GM23248 (cell line): ENCODE results near the gene C1QTNF1. TPM values are rescaled to one million over a fixed set of nuclear protein-coding genes. Genes with fewer than 3 reads are reported as not detected.

Experiments used
- DNase-seq: peaks from one replicate; pipeline ENCODE4 v3.0.0-alpha.2; 2015
- H2AFZ ChIP-seq: fragments of 200-600 bp; sonication (generic); 2 replicates; pipeline ENCODE4 v1.6.1; 2016; ENCODE audit warnings: antibody characterized with exemption
- H3F3A ChIP-seq: fragments of 200-600 bp; sonication (generic); 2 replicates; pipeline ENCODE4 v1.6.1; 2016; ENCODE audit warnings: mild to moderate bottlenecking, antibody characterized with exemption, mixed run types; ENCODE audit not compliant: insufficient read depth
- H3K27ac ChIP-seq: fragments of 200-600 bp; sonication (generic); 2 replicates; pipeline ENCODE4 v1.5.1; 2016; ENCODE audit warnings: mild to moderate bottlenecking
- H3K27me3 ChIP-seq: fragments of 200-600 bp; sonication (generic); replicated peaks from 2 replicates; pipeline ENCODE4 v1.6.1; 2016; ENCODE audit warnings: mild to moderate bottlenecking; ENCODE audit not compliant: insufficient read depth
- H3K36me3 ChIP-seq: fragments of 200-600 bp; sonication (generic); 2 replicates; pipeline ENCODE4 v1.6.1; 2016; ENCODE audit warnings: low read depth, mild to moderate bottlenecking
- H3K4me1 ChIP-seq: fragments of 200-600 bp; sonication (generic); 2 replicates; pipeline ENCODE4 v1.6.1; 2016; ENCODE audit warnings: mild to moderate bottlenecking; ENCODE audit not compliant: insufficient read depth
- H3K4me2 ChIP-seq: fragments of 200-600 bp; sonication (generic); one replicate; pipeline ENCODE4 v1.6.1; 2016; ENCODE audit warnings: mild to moderate bottlenecking; ENCODE audit not compliant: unreplicated experiment
- H3K4me3 ChIP-seq: fragments of 200-600 bp; sonication (generic); 2 replicates; pipeline ENCODE4 v1.5.1; 2016; ENCODE audit warnings: mild to moderate bottlenecking
- H3K79me2 ChIP-seq: fragments of 200-600 bp; sonication (generic); 2 replicates; pipeline ENCODE4 v1.6.1; 2016; ENCODE audit warnings: mild to moderate bottlenecking; ENCODE audit not compliant: insufficient read depth
- H3K9ac ChIP-seq: fragments of 200-600 bp; sonication (generic); 2 replicates; pipeline ENCODE4 v1.6.1; 2016; ENCODE audit warnings: mild to moderate bottlenecking
- H3K9me2 ChIP-seq: fragments of 200-600 bp; sonication (generic); 2 replicates; pipeline ENCODE4 v1.6.1; 2016; ENCODE audit warnings: mixed run types, mild to moderate bottlenecking, moderate library complexity; ENCODE audit not compliant: insufficient read depth
- H3K9me3 ChIP-seq: fragments of 200-600 bp; sonication (generic); one replicate; pipeline ENCODE4 v1.6.1; 2017; ENCODE audit warnings: low read depth
- H4K20me1 ChIP-seq: fragments of 200-600 bp; sonication (generic); 2 replicates; pipeline ENCODE4 v1.6.0; 2016; ENCODE audit not compliant: insufficient read depth
- EZH2 ChIP-seq: fragments of 200-600 bp; sonication (generic); IDR thresholded peaks from 2 replicates; pipeline ENCODE4 v1.6.1; 2018; ENCODE audit warnings: antibody characterized with exemption, mild to moderate bottlenecking; ENCODE audit not compliant: insufficient read depth, poor library complexity, severe bottlenecking
- EZH2phosphoT487 ChIP-seq: fragments of 200-600 bp; sonication (generic); IDR thresholded peaks from 2 replicates; pipeline ENCODE4 v1.6.1; 2018; ENCODE audit warnings: antibody characterized with exemption, moderate library complexity, mild to moderate bottlenecking, low read depth; ENCODE audit not compliant: insufficient read depth
- WGBS, 2 experiments: methylation state at CpG; one replicate each; pipeline ENCODE4 v1.1.6; 2015 to 2017; ENCODE audit warnings: low lambda C conversion rate in 2 of 2, low coverage in 1 of 2; ENCODE audit errors: missing lambda C conversion rate in 2 of 2; 5-methylcytosine and 5-hydroxymethylcytosine counted together
- in situ Hi-C: fragments of 300-500 bp; cut with MboI; formaldehyde crosslinking; loops from 2 replicates; pipeline ENCODE4 v1.15.0; 2020
- polyA plus RNA-seq: library from polyadenylated mRNA; unstranded; fragments of >200 nt; fragmentation: Nextera tagmentation; extraction: Ambion mirVana; gene quantifications from 2 replicates; pipeline ENCODE4 v1.2.1, GENCODE V29; 2016
- total RNA-seq: library from RNA; depleted of rRNA; stranded (reverse); fragments of >200 nt; shearing (Covaris generic); gene quantifications from 2 replicates; pipeline ENCODE4 v1.2.3, GENCODE V29; 2014

The C1QTNF1 gene
- total and polyA plus RNA-seq, 2 experiments from 2014 or later = 6.1 to 12.2 TPM

GRCh38 chr17:79084291-79085153 is 60.6 kb downstream of the C1QTNF1 start:
- Histone ChIP-seq H3F3A (no peaks in the 10 kb centered on the region), H3K9ac (no peak overlapping the region), H3K27ac (no peak overlapping the region), H3K4me3 (no peak overlapping the region), H4K20me1 (no peaks in the 10 kb centered on the region), H3K36me3 (no peaks in the 10 kb centered on the region), H3K9me2 (no peaks in the 10 kb centered on the region), H3K9me3 (no peaks in the 10 kb centered on the region), H3K4me1 (no peaks in the 10 kb centered on the region), H3K27me3 (no peaks in the 10 kb centered on the region), H2AFZ (no peak overlapping the region), H3K79me2 (no peaks in the 10 kb centered on the region), H3K4me2 (no peak overlapping the region)
- in situ Hi-C loops = no loop called here
- WGBS, 2 experiments = 87 to 89% methylated on average over 27 to 31 of the region's 31 CpGs
- no peak for DNase-seq
- no peak for TF ChIP-seq EZH2phosphoT487
- TF ChIP-seq EZH2 = no peak

- H3K4me2 ChIP-seq = no peak overlapping the region
- no peaks in the 10 kb centered on the region for H3K79me2 ChIP-seq
- no peaks in the 10 kb centered on the region for H3K4me1 ChIP-seq
- H4K20me1 ChIP-seq = no peaks in the 10 kb centered on the region
- H3K4me3 ChIP-seq = no peak overlapping the region
- TF ChIP-seq EZH2phosphoT487 = no peak
- TF ChIP-seq EZH2 = no peak
- DNase-seq = no peak
- no peaks in the 10 kb centered on the region for H3K36me3 ChIP-seq
- H3K27me3 ChIP-seq = no peaks in the 10 kb centered on the region
- H3K27ac ChIP-seq = no peak overlapping the region
- no peak overlapping the region for H2AFZ ChIP-seq
- H3K9ac ChIP-seq = no peak overlapping the region
- no peaks in the 10 kb centered on the region for H3F3A ChIP-seq
- no peaks in the 10 kb centered on the region for H3K9me3 ChIP-seq
- 91 to 93% methylated on average over 22 to 30 of the region's 30 CpGs for WGBS, 2 experiments
- in situ Hi-C loops = no loop called here
- no peaks in the 10 kb centered on the region for H3K9me2 ChIP-seq
Observed at GRCh38 chr17:79085154-79085920, 61.4 kb downstream of the C1QTNF1 start.

GRCh38 chr17:79085921-79086551 is 62.1 kb downstream of the C1QTNF1 start:
- no peak for DNase-seq
- in situ Hi-C loops = no loop called here
- H3K36me3 ChIP-seq = no peaks in the 10 kb centered on the region
- no peaks in the 10 kb centered on the region for H3K79me2 ChIP-seq
- H3K9ac ChIP-seq = no peak overlapping the region
- no peak overlapping the region for H3K27ac ChIP-seq
- no peaks in the 10 kb centered on the region for H3K9me2 ChIP-seq
- H3F3A ChIP-seq = no peaks in the 10 kb centered on the region
- H3K4me1 ChIP-seq = no peaks in the 10 kb centered on the region
- H3K4me2 ChIP-seq = no peak overlapping the region
- no peak for TF ChIP-seq EZH2
- no peak for TF ChIP-seq EZH2phosphoT487
- no peaks in the 10 kb centered on the region for H4K20me1 ChIP-seq
- H2AFZ ChIP-seq = no peak overlapping the region
- H3K4me3 ChIP-seq = no peak overlapping the region
- 84 to 87% methylated on average over 24 to 28 of the region's 28 CpGs for WGBS, 2 experiments
- no peaks in the 10 kb centered on the region for H3K27me3 ChIP-seq
- no peaks in the 10 kb centered on the region for H3K9me3 ChIP-seq

- no peaks in the 10 kb centered on the region for H3F3A ChIP-seq
- H3K4me3 ChIP-seq = no peak overlapping the region
- 72 to 75% methylated on average over 32 to 33 of the region's 33 CpGs for WGBS, 2 experiments
- no peaks in the 10 kb centered on the region for H3K79me2 ChIP-seq
- H3K4me2 ChIP-seq = no peak overlapping the region
- H3K36me3 ChIP-seq = no peaks in the 10 kb centered on the region
- no peak for DNase-seq
- H3K9ac ChIP-seq = no peak overlapping the region
- no peaks in the 10 kb centered on the region for H3K27me3 ChIP-seq
- no peaks in the 10 kb centered on the region for H3K9me3 ChIP-seq
- H3K4me1 ChIP-seq = no peaks in the 10 kb centered on the region
- no peak overlapping the region for H3K27ac ChIP-seq
- H4K20me1 ChIP-seq = no peaks in the 10 kb centered on the region
- in situ Hi-C loops = no loop called here
- H3K9me2 ChIP-seq = no peaks in the 10 kb centered on the region
- no peak overlapping the region for H2AFZ ChIP-seq
- TF ChIP-seq EZH2phosphoT487 = no peak
- no peak for TF ChIP-seq EZH2
Observed at GRCh38 chr17:79086609-79087427, 62.8 kb downstream of the C1QTNF1 start.
